H9 (cell line): ENCODE measurements around the gene SLC52A1. TPM values are rescaled to one million over a fixed set of nuclear protein-coding genes. Genes with fewer than 3 reads are reported as not detected.
A peak's percentile ranks its signal among the peaks of the same experiment; 100 is the strongest.

ENCODE experiments used
- DNase-seq: peaks from one replicate; pipeline ENCODE4 v3.0.0-alpha.2; 2017
- H2AFZ ChIP-seq: one replicate; pipeline ENCODE4 v1.6.1; 2013; ENCODE audit warnings: mild to moderate bottlenecking, low read length, control low read depth, moderate library complexity
- H2AK5ac ChIP-seq: 2 replicates; pipeline ENCODE4 v1.6.1; 2013; ENCODE audit warnings: low read length, control low read depth, mixed read lengths; ENCODE audit not compliant: insufficient read length
- H2BK120ac ChIP-seq: one replicate; pipeline ENCODE4 v1.6.1; 2013; ENCODE audit warnings: low read depth, mild to moderate bottlenecking, low read length, control low read depth, inconsistent platforms; ENCODE audit not compliant: poor library complexity, severe bottlenecking
- H2BK12ac ChIP-seq: 2 replicates; pipeline ENCODE4 v1.6.1; 2013; ENCODE audit warnings: low read length, control low read depth, mixed read lengths, low read depth; ENCODE audit not compliant: insufficient read length
- H2BK15ac ChIP-seq: 2 replicates; pipeline ENCODE4 v1.6.1; 2013; ENCODE audit warnings: low read depth, low read length, control low read depth
- H2BK20ac ChIP-seq: one replicate; pipeline ENCODE4 v1.6.1; 2013; ENCODE audit warnings: low read depth, mild to moderate bottlenecking, low read length, control low read depth, inconsistent platforms; ENCODE audit not compliant: poor library complexity, severe bottlenecking
- H2BK5ac ChIP-seq: 2 replicates; pipeline ENCODE4 v1.6.1; 2013; ENCODE audit warnings: low read length, control low read depth, mixed read lengths; ENCODE audit not compliant: insufficient read length
- H3K14ac ChIP-seq: 2 replicates; pipeline ENCODE4 v1.6.1; 2013; ENCODE audit warnings: low read length, control low read depth; ENCODE audit not compliant: insufficient read depth
- H3K18ac ChIP-seq: 2 replicates; pipeline ENCODE4 v1.6.1; 2013; ENCODE audit warnings: low read depth, mild to moderate bottlenecking, mixed read lengths, low read length, control low read depth; ENCODE audit not compliant: insufficient read length
- H3K23ac ChIP-seq: 2 replicates; pipeline ENCODE4 v1.6.1; 2013; ENCODE audit warnings: low read length, control low read depth, mixed read lengths, low read depth; ENCODE audit not compliant: insufficient read length
- H3K23me2 ChIP-seq: 2 replicates; pipeline ENCODE4 v1.6.1; 2013; ENCODE audit warnings: low read depth, mild to moderate bottlenecking, mixed read lengths, low read length, control low read depth; ENCODE audit not compliant: insufficient read length, poor library complexity, severe bottlenecking
- H3K27ac ChIP-seq: 2 replicates; pipeline ENCODE4 v1.5.1; 2013; ENCODE audit warnings: low read length, control low read depth, mixed read lengths, low read depth; ENCODE audit not compliant: insufficient read length
- H3K27me3 ChIP-seq: 2 replicates; pipeline ENCODE4 v1.6.1; 2013; ENCODE audit warnings: low read length, control low read depth, inconsistent platforms; ENCODE audit not compliant: insufficient read depth
- H3K4ac ChIP-seq: 2 replicates; pipeline ENCODE4 v1.6.1; 2013; ENCODE audit warnings: low read depth, mild to moderate bottlenecking, control low read depth, inconsistent platforms, low read length, moderate library complexity
- H3K4me1 ChIP-seq: 2 replicates; pipeline ENCODE4 v1.6.1; 2013; ENCODE audit warnings: low read length, control low read depth, inconsistent platforms; ENCODE audit not compliant: insufficient read depth
- H3K4me2 ChIP-seq: 2 replicates; pipeline ENCODE4 v1.6.1; 2013; ENCODE audit warnings: low read length, control low read depth, mixed read lengths; ENCODE audit not compliant: insufficient read length, insufficient read depth
- H3K56ac ChIP-seq: 2 replicates; pipeline ENCODE4 v1.6.1; 2013; ENCODE audit warnings: low read depth, mild to moderate bottlenecking, mixed read lengths, low read length, control low read depth; ENCODE audit not compliant: insufficient read length
- H3K79me1 ChIP-seq: 2 replicates; pipeline ENCODE4 v1.6.1; 2013; ENCODE audit warnings: low read depth, mild to moderate bottlenecking, moderate library complexity, low read length, control low read depth, inconsistent platforms; ENCODE audit not compliant: insufficient read depth, poor library complexity, severe bottlenecking
- H3K79me2 ChIP-seq: 2 replicates; pipeline ENCODE4 v1.6.1; 2013; ENCODE audit warnings: low read length, control low read depth, inconsistent platforms; ENCODE audit not compliant: insufficient read depth
- H3K9ac ChIP-seq: 2 replicates; pipeline ENCODE4 v1.6.1; 2013; ENCODE audit warnings: low read length, control low read depth, mixed read lengths; ENCODE audit not compliant: insufficient read length; ENCODE audit errors: extremely low read depth
- H3K9me3 ChIP-seq: one replicate; pipeline ENCODE4 v1.6.1; 2013; ENCODE audit warnings: low read depth, low read length, inconsistent platforms; ENCODE audit not compliant: control insufficient read depth
- H3T11ph ChIP-seq: one replicate; pipeline ENCODE4 v1.6.1; 2013; ENCODE audit warnings: mild to moderate bottlenecking, low read length, control low read depth, inconsistent platforms
- H4K20me1 ChIP-seq: one replicate; pipeline ENCODE4 v1.6.1; 2013; ENCODE audit not compliant: control insufficient read depth, insufficient read length, insufficient read depth
- H4K5ac ChIP-seq: 2 replicates; pipeline ENCODE4 v1.6.1; 2013; ENCODE audit warnings: low read depth, mild to moderate bottlenecking, mixed read lengths, low read length, control low read depth; ENCODE audit not compliant: insufficient read length
- H4K8ac ChIP-seq: replicated peaks from 2 replicates; pipeline ENCODE4 v1.6.1; 2013; ENCODE audit warnings: low read length, control low read depth, mixed read lengths, low read depth; ENCODE audit not compliant: insufficient read length
- H4K91ac ChIP-seq: 2 replicates; pipeline ENCODE4 v1.6.1; 2013; ENCODE audit warnings: low read depth, mild to moderate bottlenecking, moderate library complexity, mixed read lengths, low read length, control low read depth; ENCODE audit not compliant: insufficient read length
- H3K27ac Mint-ChIP-seq, 3 experiments: 2 replicates in 2 of 3; 3 replicates in 1 of 3; pipeline ENCODE4 v1.8.0; 2020 to 2021; ENCODE audit warnings: mixed read lengths in 3 of 3, mild to moderate bottlenecking in 1 of 3, moderate library complexity in 1 of 3
- H3K27me3 Mint-ChIP-seq: 2 replicates; pipeline ENCODE4 v1.8.0; 2021; ENCODE audit warnings: low read depth, mild to moderate bottlenecking, moderate library complexity, mixed read lengths
- H3K36me3 Mint-ChIP-seq, 3 experiments: 2 replicates in 2 of 3; 3 replicates in 1 of 3; pipeline ENCODE4 v1.8.0; 2020 to 2021; ENCODE audit warnings: low read depth in 3 of 3, mixed read lengths in 3 of 3; ENCODE audit not compliant: insufficient read depth in 1 of 3
- H3K4me1 Mint-ChIP-seq, 2 experiments: 2 replicates each; pipeline ENCODE4 v1.8.0; 2020; ENCODE audit warnings: mixed read lengths in 2 of 2
- H3K4me3 Mint-ChIP-seq, 2 experiments: 2 replicates in 1 of 2; 3 replicates in 1 of 2; pipeline ENCODE4 v1.8.0; 2020 to 2021; ENCODE audit warnings: mild to moderate bottlenecking in 2 of 2, mixed read lengths in 2 of 2, moderate library complexity in 1 of 2
- H3K9me3 Mint-ChIP-seq, 2 experiments: 2 replicates in 1 of 2; 3 replicates in 1 of 2; pipeline ENCODE4 v1.8.0; 2020; ENCODE audit warnings: mild to moderate bottlenecking in 2 of 2, mixed read lengths in 2 of 2, moderate library complexity in 1 of 2
- CTCF ChIP-seq: fragments of 200-600 bp; sonication (generic); conservative IDR thresholded peaks from 3 replicates; pipeline ENCODE4 v1.8.0; 2021; ENCODE audit warnings: antibody characterized with exemption, mild to moderate bottlenecking
- WGBS: extraction: QIAGEN DNeasy Blood & Tissue Kit; methylation state at CpG from one replicate; pipeline ENCODE4 v1.1.7; 2013; ENCODE audit warnings: missing lambda C conversion rate, low lambda C conversion rate, mixed read lengths; ENCODE audit not compliant: insufficient read length; ENCODE audit errors: extremely low coverage; 5-methylcytosine and 5-hydroxymethylcytosine counted together
- total RNA-seq: library from RNA; stranded (reverse); gene quantifications from 2 replicates; pipeline ENCODE4 v1.2.1, GENCODE V29; 2021

The SLC52A1 gene
- total RNA-seq, 1 experiment from 2014 or later, result 0.17 TPM

GRCh38 chr17:5078106-5079028 lies 43.1 kb upstream of the SLC52A1 start, which contains the start of gene ZFP3:
TSS of gene ZFP3 (plus strand) at chr17:5078467. CDS start at chr17:5091505, 13,038 bp downstream.
- Histone ChIP-seq H2BK120ac (no peak within 1 kb of the TSS), H4K91ac (no peak within 1 kb of the TSS), H2BK15ac (no peak within 1 kb of the TSS), H2BK12ac (no peak within 1 kb of the TSS), H3K4me1 (no peaks in the 10 kb centered on the region; the same call in 1 of the 2 replicates), H3T11ph (no peak within 1 kb of the TSS), H3K4ac (no peak within 1 kb of the TSS), H2BK20ac (no peak within 1 kb of the TSS), H3K23me2 (peaks cover 5% of the 10 kb centered on the region), H3K23ac (no peak within 1 kb of the TSS), H2AFZ (peak within 1 kb of the TSS; percentile 82), H3K4me2 (no peak within 1 kb of the TSS), H2BK5ac (no peak within 1 kb of the TSS), H4K20me1 (no peaks in the 10 kb centered on the region), H3K9me3 (no peaks in the 10 kb centered on the region), H3K14ac (0 out of 2 replicates have a peak within 1 kb of the TSS, but pooled peaks have one; percentile 63), H4K5ac (no peak within 1 kb of the TSS), H3K9ac (no peak within 1 kb of the TSS), H3K79me2 (no peaks in the 10 kb centered on the region), H2AK5ac (no peak within 1 kb of the TSS), H4K8ac (no peak within 1 kb of the TSS), H3K27ac (no peak within 1 kb of the TSS), H3K27me3 (no peaks in the 10 kb centered on the region), H3K56ac (no peak within 1 kb of the TSS), H3K79me1 (no peaks in the 10 kb centered on the region), H3K18ac (peak within 1 kb of the TSS; percentile 76)
- no CpG with 5 or more reads among the region's 75 CpGs for WGBS
- peak within 1 kb of the TSS in 1 of 3 experiments; percentile 81; a peak in 1 of 7 replicates for H3K27ac Mint-ChIP-seq
- H3K4me3 Mint-ChIP-seq, result no peak within 1 kb of the TSS
- peak; percentile 20; the same call in 1 of the 3 replicates for TF ChIP-seq CTCF
- DNase-seq, result peak; percentile 80
- H3K4me1 Mint-ChIP-seq, result peaks cover 12 to 13% of the 10 kb centered on the region in 2 experiments
- peaks cover 13% of the 10 kb centered on the region for H3K27me3 Mint-ChIP-seq
- peaks cover 0 to 1% of the 10 kb centered on the region in 2 experiments; a peak in 2 of 5 replicates for H3K9me3 Mint-ChIP-seq
- no peaks in the 10 kb centered on the region for H3K36me3 Mint-ChIP-seq
